Neural cell (in vitro differentiated cells): ENCODE measurements around the gene HUNK. TPM values are rescaled to one million over a fixed set of nuclear protein-coding genes. Genes with fewer than 3 reads are reported as not detected.

Experiments
- H2AFZ ChIP-seq: fragments of 200-600, 300-800 bp; sonication (generic), shearing (Covaris generic); 2 replicates; pipeline ENCODE4 v1.6.0; 2014; ENCODE audit warnings: low read depth, mild to moderate bottlenecking, antibody characterized with exemption, low read length, moderate library complexity
- H3F3A ChIP-seq: fragments of 200-600 bp; shearing (Covaris generic); 2 replicates; pipeline ENCODE4 v1.6.1; 2016; ENCODE audit warnings: mild to moderate bottlenecking, moderate library complexity, mixed read lengths, antibody characterized with exemption, low read length; ENCODE audit not compliant: insufficient read depth, poor library complexity, severe bottlenecking
- H3K27ac ChIP-seq: fragments of 200-600, 300-800 bp; sonication (generic), shearing (Covaris generic); 2 replicates; pipeline ENCODE4 v1.5.1; 2014; ENCODE audit warnings: mild to moderate bottlenecking, low read length, moderate library complexity
- H3K27me3 ChIP-seq: fragments of 300-800, 200-600 bp; sonication (generic), shearing (Covaris generic); 2 replicates; pipeline ENCODE4 v1.6.0; 2014; ENCODE audit warnings: mild to moderate bottlenecking, low read depth, low read length, moderate library complexity; ENCODE audit not compliant: insufficient read depth
- H3K36me3 ChIP-seq: fragments of 300-800, 200-600 bp; sonication (generic), shearing (Covaris generic); 2 replicates; pipeline ENCODE4 v1.5.1; 2014; ENCODE audit warnings: mild to moderate bottlenecking, antibody characterized with exemption, low read length, moderate library complexity; ENCODE audit not compliant: insufficient read depth
- H3K4me2 ChIP-seq: fragments of 300-800, 200-600 bp; sonication (generic), shearing (Covaris generic); 2 replicates; pipeline ENCODE4 v1.6.0; 2014; ENCODE audit warnings: mild to moderate bottlenecking, low read length
- H3K4me3 ChIP-seq: fragments of 300-800, 200-600 bp; sonication (generic), shearing (Covaris generic); 2 replicates; pipeline ENCODE4 v1.5.1; 2014; ENCODE audit warnings: mild to moderate bottlenecking, low read length, moderate library complexity
- H3K79me2 ChIP-seq: fragments of 200-600 bp; shearing (Covaris generic); replicated peaks from 2 replicates; pipeline ENCODE4 v1.6.0; 2014; ENCODE audit warnings: mild to moderate bottlenecking, low read length, moderate library complexity; ENCODE audit not compliant: insufficient read depth
- H3K9ac ChIP-seq: fragments of 300-800, 200-600 bp; sonication (generic), shearing (Covaris generic); 2 replicates; pipeline ENCODE4 v1.6.1; 2016; ENCODE audit warnings: mild to moderate bottlenecking, low read length, mixed read lengths
- H3K9me2 ChIP-seq: fragments of 200-600 bp; shearing (Covaris generic); 2 replicates; pipeline ENCODE4 v1.6.1; 2016; ENCODE audit warnings: mild to moderate bottlenecking, low read length, mixed read lengths; ENCODE audit not compliant: insufficient read depth
- H3K9me3 ChIP-seq: fragments of 200-600, 300-800 bp; sonication (generic), shearing (Covaris generic); 2 replicates; pipeline ENCODE4 v1.6.1; 2016; ENCODE audit warnings: mild to moderate bottlenecking, mixed run types, low read length, moderate library complexity, mixed read lengths
- H4K20me1 ChIP-seq: fragments of 200-600 bp; shearing (Covaris generic); 2 replicates; pipeline ENCODE4 v1.6.1; 2016; ENCODE audit warnings: mild to moderate bottlenecking, mixed run types; ENCODE audit not compliant: insufficient read depth
- CTCF ChIP-seq: fragments of 450-650 bp; IDR thresholded peaks from 2 replicates; pipeline ENCODE4 v1.5.1; 2014; ENCODE audit warnings: antibody characterized with exemption, mild to moderate bottlenecking, moderate library complexity; ENCODE audit not compliant: poor library complexity, severe bottlenecking
- EP300 ChIP-seq: fragments of 450-650 bp; conservative IDR thresholded peaks from 2 replicates; pipeline ENCODE4 v1.6.1; 2014; ENCODE audit warnings: antibody characterized with exemption, mild to moderate bottlenecking, moderate library complexity; ENCODE audit not compliant: poor library complexity, severe bottlenecking
- EZH2 ChIP-seq: fragments of 200-600, 300-800 bp; shearing (Covaris generic), sonication (generic); IDR thresholded peaks from 2 replicates; pipeline ENCODE4 v1.6.1; 2014; ENCODE audit warnings: antibody characterized with exemption, low read length, borderline replicate concordance, mild to moderate bottlenecking; ENCODE audit not compliant: insufficient read depth, poor library complexity, severe bottlenecking
- MXI1 ChIP-seq: fragments of 450-650 bp; conservative IDR thresholded peaks from 2 replicates; pipeline ENCODE4 v1.6.1; 2014; ENCODE audit warnings: antibody characterized with exemption, mild to moderate bottlenecking; ENCODE audit not compliant: poor library complexity, severe bottlenecking
- POLR2AphosphoS5 ChIP-seq: IDR thresholded peaks from 2 replicates; pipeline ENCODE4 v1.6.1; 2012
- RAD21 ChIP-seq: fragments of 450-650 bp; conservative IDR thresholded peaks from 2 replicates; pipeline ENCODE4 v1.6.1; 2014; ENCODE audit warnings: antibody characterized with exemption, mild to moderate bottlenecking, moderate library complexity
- REST ChIP-seq: IDR thresholded peaks from 2 replicates; pipeline ENCODE4 v1.6.1; 2012; ENCODE audit warnings: borderline replicate concordance
- SMC3 ChIP-seq: fragments of 450-650 bp; conservative IDR thresholded peaks from 2 replicates; pipeline ENCODE4 v1.6.1; 2014; ENCODE audit warnings: antibody characterized with exemption, mild to moderate bottlenecking, moderate library complexity; ENCODE audit not compliant: poor library complexity
- TAF1 ChIP-seq: IDR thresholded peaks from 2 replicates; pipeline ENCODE4 v1.6.1; 2012; ENCODE audit warnings: low read depth
- polyA plus RNA-seq: library from polyadenylated mRNA; depleted of rRNA; stranded (reverse); fragments of >200 nt; gene quantifications from 2 replicates; pipeline ENCODE4 v1.2.3, GENCODE V29; 2014

Gene HUNK
- polyA plus RNA-seq, 1 donor from 2014 or later: 9.3 TPM

GRCh38 chr21:31874812-31875212 is 2.0 kb downstream of the HUNK start:
- H4K20me1 ChIP-seq: no peaks in the 10 kb centered on the region
- H3K4me2 ChIP-seq: peak overlapping the region; percentile 78
- H3K36me3 ChIP-seq: no peaks in the 10 kb centered on the region
- H3K4me3 ChIP-seq: peak overlapping the region; percentile 83
- peaks cover 43% of the 10 kb centered on the region for H3K79me2 ChIP-seq
- H2AFZ ChIP-seq: no peak overlapping the region
- peak overlapping the region; percentile 19 for H3K27ac ChIP-seq
- H3F3A ChIP-seq: peaks cover 4% of the 10 kb centered on the region
- H3K9me3 ChIP-seq: no peaks in the 10 kb centered on the region
- H3K27me3 ChIP-seq: no peaks in the 10 kb centered on the region
- peak overlapping the region; percentile 89 for H3K9ac ChIP-seq
- H3K9me2 ChIP-seq: no peaks in the 10 kb centered on the region
- TF ChIP-seq EZH2: no peak

GRCh38 chr21:31875496-31876015 is 2.7 kb downstream of the HUNK start:
- Histone ChIP-seq H4K20me1 (no peaks in the 10 kb centered on the region), H3K36me3 (no peaks in the 10 kb centered on the region), H3K27ac (peak overlapping the region; percentile 19), H3K9me2 (no peaks in the 10 kb centered on the region), H3K79me2 (peaks cover 47% of the 10 kb centered on the region), H3K9me3 (no peaks in the 10 kb centered on the region), H3F3A (peaks cover 4% of the 10 kb centered on the region), H3K9ac (peak overlapping the region; percentile 5), H3K4me3 (peak overlapping the region; percentile 83), H3K4me2 (peak overlapping the region; percentile 78), H3K27me3 (no peaks in the 10 kb centered on the region), H2AFZ (no peak overlapping the region)
- TF ChIP-seq RAD21 (no peak), MXI1 (no peak), TAF1 (no peak), EZH2 (no peak), EP300 (no peak), POLR2AphosphoS5 (no peak)

- H3K79me2 ChIP-seq: peaks cover 56% of the 10 kb centered on the region
- H3F3A ChIP-seq: no peaks in the 10 kb centered on the region
- no peaks in the 10 kb centered on the region for H3K27me3 ChIP-seq
- H3K9me2 ChIP-seq: no peaks in the 10 kb centered on the region
- no peak for TF ChIP-seq TAF1
- no peak for TF ChIP-seq CTCF
- no peak for TF ChIP-seq SMC3
- no peak for TF ChIP-seq EP300
- TF ChIP-seq POLR2AphosphoS5: no peak
- no peak for TF ChIP-seq EZH2
- TF ChIP-seq RAD21: no peak
- TF ChIP-seq REST: no peak
- TF ChIP-seq MXI1: no peak
- no peak overlapping the region for H3K4me3 ChIP-seq
- H4K20me1 ChIP-seq: no peaks in the 10 kb centered on the region
- H3K36me3 ChIP-seq: no peaks in the 10 kb centered on the region
- H2AFZ ChIP-seq: no peak overlapping the region
- H3K9ac ChIP-seq: no peak overlapping the region
- no peaks in the 10 kb centered on the region for H3K9me3 ChIP-seq
- no peak overlapping the region for H3K4me2 ChIP-seq
- no peak overlapping the region for H3K27ac ChIP-seq
Measured at GRCh38 chr21:31877463-31877957, 4.7 kb downstream of the HUNK start.
